ENCODE results near the gene AP1B1.

- TF ChIP-seq CTCF (IDR thresholded peaks at IDR 0.05; ENCODE audit: poor library complexity) (no peak), EZH2 (IDR thresholded peaks at IDR 0.05; ENCODE audit: borderline replicate concordance) (no peak)
Observed at GRCh38 chr22:29334148-29334547, 54.2 kb downstream of the AP1B1 start.
